Measurements from ENCODE around the gene GFY.

DNA sequence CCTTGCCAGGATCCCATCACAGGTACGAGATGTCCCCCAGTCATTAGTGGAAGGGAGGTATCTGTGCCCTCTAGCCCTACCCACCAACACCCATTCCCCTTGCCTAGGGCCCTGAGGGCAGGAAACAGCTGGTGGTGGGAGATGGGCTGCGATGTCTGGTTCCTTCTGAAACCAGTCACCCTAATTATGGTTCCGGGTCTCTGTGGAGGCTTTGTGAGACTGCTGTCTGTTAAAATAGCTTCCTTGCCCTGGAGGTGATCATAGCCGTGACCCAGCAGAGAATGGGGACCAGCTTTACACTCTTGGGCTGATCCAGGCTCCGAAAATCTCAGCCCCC is 33.3 kb downstream of the GFY start:
- TF ChIP-seq, protein P1, sequence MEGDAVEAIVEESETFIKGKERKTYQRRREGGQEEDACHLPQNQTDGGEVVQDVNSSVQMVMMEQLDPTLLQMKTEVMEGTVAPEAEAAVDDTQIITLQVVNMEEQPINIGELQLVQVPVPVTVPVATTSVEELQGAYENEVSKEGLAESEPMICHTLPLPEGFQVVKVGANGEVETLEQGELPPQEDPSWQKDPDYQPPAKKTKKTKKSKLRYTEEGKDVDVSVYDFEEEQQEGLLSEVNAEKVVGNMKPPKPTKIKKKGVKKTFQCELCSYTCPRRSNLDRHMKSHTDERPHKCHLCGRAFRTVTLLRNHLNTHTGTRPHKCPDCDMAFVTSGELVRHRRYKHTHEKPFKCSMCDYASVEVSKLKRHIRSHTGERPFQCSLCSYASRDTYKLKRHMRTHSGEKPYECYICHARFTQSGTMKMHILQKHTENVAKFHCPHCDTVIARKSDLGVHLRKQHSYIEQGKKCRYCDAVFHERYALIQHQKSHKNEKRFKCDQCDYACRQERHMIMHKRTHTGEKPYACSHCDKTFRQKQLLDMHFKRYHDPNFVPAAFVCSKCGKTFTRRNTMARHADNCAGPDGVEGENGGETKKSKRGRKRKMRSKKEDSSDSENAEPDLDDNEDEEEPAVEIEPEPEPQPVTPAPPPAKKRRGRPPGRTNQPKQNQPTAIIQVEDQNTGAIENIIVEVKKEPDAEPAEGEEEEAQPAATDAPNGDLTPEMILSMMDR (IDR thresholded peaks at IDR 0.05 in 8 of 11, conservative IDR thresholded peaks at IDR 0.05 in 3 of 11): no peak
- no peak for TF ChIP-seq POLR2A (IDR thresholded peaks at IDR 0.05)
- no peak for TF ChIP-seq POLR2AphosphoS5 (IDR thresholded peaks at IDR 0.05)
